Measurements from ENCODE around the gene IP6K1. TPM values are rescaled to one million over a fixed set of nuclear protein-coding genes. Genes with fewer than 3 reads are reported as not detected.
A peak's percentile ranks its signal among the peaks of the same experiment; 100 is the strongest.
"Not testable (repeated sequence)": the region's sequence is repeated elsewhere in the genome, so short reads cannot be mapped to it uniquely, and the experiment has no call there.

IP6K1 gene
- total RNA-seq, 2 experiments from 2014 or later, result 35.2 to 40.2 TPM

- H3K27me3 Mint-ChIP-seq; DNase-seq; H3K9me3 Mint-ChIP-seq; ATAC-seq (ENCODE audit: low read depth); H3K36me3 Mint-ChIP-seq; POLR2A ChIA-PET: not testable (repeated sequence)
- peaks cover 16% of the 10 kb centered on the region for H3K4me1 Mint-ChIP-seq
- peak overlapping the region; percentile 95 for H3K27ac Mint-ChIP-seq
- peak overlapping the region; percentile 95 for H3K4me3 Mint-ChIP-seq
Measured at GRCh38 chr3:49688338-49689045, 97.8 kb downstream of the IP6K1 start.

- POLR2A ChIA-PET; H3K4me3 Mint-ChIP-seq; H3K9me3 Mint-ChIP-seq; DNase-seq; ATAC-seq (ENCODE audit: low read depth); H3K27ac Mint-ChIP-seq; H3K27me3 Mint-ChIP-seq; H3K36me3 Mint-ChIP-seq: not testable (repeated sequence)
- peaks cover 16% of the 10 kb centered on the region for H3K4me1 Mint-ChIP-seq
Measured at GRCh38 chr3:49687424-49687795, 98.9 kb downstream of the IP6K1 start.

- POLR2A ChIA-PET, H3K27me3 Mint-ChIP-seq, H3K27ac Mint-ChIP-seq, H3K36me3 Mint-ChIP-seq, H3K9me3 Mint-ChIP-seq: not testable (repeated sequence)
- DNase-seq, result peak; percentile 58
- H3K4me3 Mint-ChIP-seq, result peak overlapping the region; percentile 13
- peaks cover 16% of the 10 kb centered on the region for H3K4me1 Mint-ChIP-seq
- ATAC-seq (ENCODE audit: low read depth), result peak; percentile 15
Measured at GRCh38 chr3:49686769-49687423, 99.4 kb downstream of the IP6K1 start.

- ATAC-seq (ENCODE audit: low read depth) (peak; percentile 1), DNase-seq (peak; percentile 54)
- H3K27me3 Mint-ChIP-seq, H3K9me3 Mint-ChIP-seq, POLR2A ChIA-PET, H3K27ac Mint-ChIP-seq, H3K4me3 Mint-ChIP-seq, H3K36me3 Mint-ChIP-seq: not testable (repeated sequence)
- peaks cover 14% of the 10 kb centered on the region for H3K4me1 Mint-ChIP-seq
Measured at GRCh38 chr3:49686346-49686745, 100.0 kb downstream of the IP6K1 start.

- H3K27me3 Mint-ChIP-seq; POLR2A ChIA-PET; H3K9me3 Mint-ChIP-seq; H3K36me3 Mint-ChIP-seq; ATAC-seq (ENCODE audit: low read depth); H3K4me3 Mint-ChIP-seq; H3K27ac Mint-ChIP-seq; DNase-seq: not testable (repeated sequence)
- peaks cover 11% of the 10 kb centered on the region for H3K4me1 Mint-ChIP-seq
Measured at GRCh38 chr3:49685846-49686245, 100.5 kb downstream of the IP6K1 start.

GRCh38 chr3:49685103-49685502 lies 101.2 kb downstream of the IP6K1 start:
- ATAC-seq (ENCODE audit: low read depth); DNase-seq; H3K36me3 Mint-ChIP-seq; H3K9me3 Mint-ChIP-seq; H3K27ac Mint-ChIP-seq; POLR2A ChIA-PET; H3K4me3 Mint-ChIP-seq; H3K27me3 Mint-ChIP-seq; H3K4me1 Mint-ChIP-seq: not testable (repeated sequence)

- POLR2A ChIA-PET; H3K4me1 Mint-ChIP-seq; H3K27me3 Mint-ChIP-seq; ATAC-seq (ENCODE audit: low read depth); H3K9me3 Mint-ChIP-seq; H3K4me3 Mint-ChIP-seq; DNase-seq; H3K36me3 Mint-ChIP-seq; H3K27ac Mint-ChIP-seq: not testable (repeated sequence)
Measured at GRCh38 chr3:49684453-49684852, 101.9 kb downstream of the IP6K1 start.

- H3K36me3 Mint-ChIP-seq, result peaks cover 5% of the 10 kb centered on the region
- H3K9me3 Mint-ChIP-seq, result no peaks in the 10 kb centered on the region
- H3K27ac Mint-ChIP-seq, result no peak overlapping the region
- ATAC-seq (ENCODE audit: low read depth) (no peak), DNase-seq (no peak)
- peaks cover 8% of the 10 kb centered on the region for H3K4me1 Mint-ChIP-seq
- POLR2A ChIA-PET, result no interaction called here
- H3K27me3 Mint-ChIP-seq, result no peaks in the 10 kb centered on the region
- H3K4me3 Mint-ChIP-seq, result no peak overlapping the region
Measured at GRCh38 chr3:49683162-49683561, 103.2 kb downstream of the IP6K1 start.

- Mint-ChIP-seq H3K4me1 (peaks cover 6% of the 10 kb centered on the region), H3K9me3 (no peaks in the 10 kb centered on the region), H3K27me3 (no peaks in the 10 kb centered on the region), H3K36me3 (peaks cover 5% of the 10 kb centered on the region), H3K27ac (no peak overlapping the region), H3K4me3 (no peak overlapping the region)
- DNase-seq, result no peak
- ATAC-seq (ENCODE audit: low read depth), result no peak
- POLR2A ChIA-PET, result no interaction called here
Measured at GRCh38 chr3:49681543-49681942, 104.8 kb downstream of the IP6K1 start.

GRCh38 chr3:49681232-49681522 lies 105.2 kb downstream of the IP6K1 start:
- H3K4me3 Mint-ChIP-seq, result no peak overlapping the region
- H3K27ac Mint-ChIP-seq, result no peak overlapping the region
- DNase-seq, result no peak
- peaks cover 5% of the 10 kb centered on the region for H3K36me3 Mint-ChIP-seq
- no peaks in the 10 kb centered on the region for H3K9me3 Mint-ChIP-seq
- H3K4me1 Mint-ChIP-seq, result peaks cover 7% of the 10 kb centered on the region
- H3K27me3 Mint-ChIP-seq, result no peaks in the 10 kb centered on the region
- no peak for ATAC-seq (ENCODE audit: low read depth)
- POLR2A ChIA-PET, result no interaction called here

GRCh38 chr3:49680493-49681231 lies 105.7 kb downstream of the IP6K1 start:
- Mint-ChIP-seq H3K4me3 (no peak overlapping the region), H3K36me3 (peaks cover 6% of the 10 kb centered on the region), H3K9me3 (no peaks in the 10 kb centered on the region), H3K27ac (no peak overlapping the region), H3K27me3 (no peaks in the 10 kb centered on the region), H3K4me1 (peaks cover 10% of the 10 kb centered on the region)
- POLR2A ChIA-PET, result no interaction called here
- no peak for ATAC-seq (ENCODE audit: low read depth)
- no peak for DNase-seq

GRCh38 chr3:49675912-49676311 lies 110.4 kb downstream of the IP6K1 start:
- POLR2A ChIA-PET, result no interaction called here
- no peaks in the 10 kb centered on the region for H3K27me3 Mint-ChIP-seq
- no peak overlapping the region for H3K4me3 Mint-ChIP-seq
- H3K9me3 Mint-ChIP-seq, result no peaks in the 10 kb centered on the region
- H3K4me1 Mint-ChIP-seq, result peaks cover 27% of the 10 kb centered on the region
- DNase-seq (no peak), ATAC-seq (ENCODE audit: low read depth) (no peak)
- peaks cover 2% of the 10 kb centered on the region for H3K36me3 Mint-ChIP-seq
- H3K27ac Mint-ChIP-seq, result peak overlapping the region; percentile 30

- ATAC-seq (ENCODE audit: low read depth) (peak; percentile 17), DNase-seq (no peak)
- Mint-ChIP-seq H3K9me3 (no peaks in the 10 kb centered on the region), H3K4me1 (peaks cover 22% of the 10 kb centered on the region), H3K36me3 (peaks cover 2% of the 10 kb centered on the region), H3K27ac (peak overlapping the region; percentile 99), H3K27me3 (no peaks in the 10 kb centered on the region), H3K4me3 (peak overlapping the region; percentile 95)
- POLR2A ChIA-PET, result interaction anchor here (0.6 kb wide), 1 partner anchor 196 kb away, joined by 4 read pairs; no protein-coding TSS in a partner anchor
Measured at GRCh38 chr3:49674497-49674983, 111.8 kb downstream of the IP6K1 start.
